Limb (tissue), 2 donors: ENCODE results near the gene PEA15.

Experiments used
- DNase-seq, 2 donors: peaks; one replicate each; pipeline ENCODE4 v3.0.0-alpha.2; 2016; ENCODE audit errors: extremely low spot score in 2 of 2

Gene PEA15

DNA sequence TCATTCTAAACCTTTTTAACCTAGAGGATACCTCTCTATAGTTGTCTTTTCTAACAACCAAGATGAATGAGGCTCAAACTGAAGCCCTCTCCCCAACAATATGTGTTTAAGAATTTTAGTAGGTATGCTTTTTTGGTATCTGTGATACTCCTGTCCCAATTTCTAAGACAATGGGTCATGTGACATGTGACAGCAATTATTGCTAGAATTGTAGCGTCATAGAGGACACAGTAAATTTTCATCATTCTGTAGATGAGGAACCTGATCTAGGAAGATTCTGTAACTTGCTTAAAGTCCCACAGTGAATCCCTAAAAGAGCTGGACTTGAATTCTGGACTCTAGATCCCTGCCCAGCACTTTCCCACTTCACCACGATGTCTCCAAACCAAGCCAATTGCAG is 26.5 kb upstream of the PEA15 start:
- DNase-seq: no peak

DNA sequence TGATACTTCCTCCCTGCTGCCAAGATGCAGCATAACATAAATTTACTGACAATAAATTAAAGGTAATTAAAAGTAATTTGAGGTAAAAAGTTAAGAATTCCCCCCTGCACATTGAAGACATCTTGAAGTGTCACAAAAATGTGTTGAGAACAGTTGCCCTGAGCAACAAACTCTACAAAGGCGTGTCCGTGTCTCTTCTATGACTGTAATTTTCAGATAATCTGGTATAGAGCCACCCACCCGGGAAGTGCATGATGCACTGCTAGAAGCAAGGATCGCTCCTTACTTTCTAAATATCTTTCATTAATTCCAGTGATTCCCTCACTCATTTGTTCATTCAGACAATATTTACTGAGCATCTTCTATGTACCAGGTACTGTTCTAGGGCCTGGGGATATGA is 25.8 kb upstream of the PEA15 start:
- DNase-seq: no peak

DNA sequence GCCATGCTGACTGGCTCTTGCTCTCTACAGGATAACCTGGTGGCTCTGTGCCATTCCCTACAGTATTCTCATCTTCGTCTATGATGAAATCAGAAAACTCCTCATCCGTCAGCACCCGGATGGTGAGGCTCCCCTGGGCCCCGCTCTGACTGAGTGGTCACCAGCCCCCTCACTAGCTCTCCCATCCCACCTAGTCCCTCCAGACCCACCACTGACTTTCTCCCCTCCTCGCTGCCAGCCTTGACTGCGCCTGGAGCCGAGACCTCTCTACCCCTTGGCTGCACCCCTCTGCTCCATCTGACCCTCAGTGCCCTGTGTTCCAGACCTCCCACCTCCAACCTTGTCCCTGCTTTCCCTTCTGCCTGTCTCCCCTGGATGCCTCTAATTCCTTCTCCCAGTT is 18.9 kb upstream of the PEA15 start:
- no peak for DNase-seq

DNA sequence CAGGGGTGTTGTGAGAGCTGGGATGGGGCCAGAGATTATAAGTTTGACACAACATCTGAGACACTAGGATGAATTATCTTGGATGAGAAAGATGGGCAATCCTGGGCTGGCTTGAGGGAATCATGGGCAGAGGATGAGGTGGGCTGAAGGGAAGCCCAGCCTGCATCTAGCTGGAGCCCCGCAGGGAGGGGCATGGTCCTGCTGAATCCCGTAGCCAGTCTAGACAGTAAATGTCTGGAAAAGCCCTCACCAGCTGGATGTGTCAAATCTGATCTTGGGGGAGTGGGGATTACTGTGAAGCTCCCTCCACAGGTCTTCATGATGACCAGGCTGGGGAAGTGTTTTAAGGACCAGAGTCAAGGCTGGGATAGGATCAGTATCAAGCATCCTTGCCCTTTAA is 18.5 kb upstream of the PEA15 start:
- DNase-seq: no peak

DNA sequence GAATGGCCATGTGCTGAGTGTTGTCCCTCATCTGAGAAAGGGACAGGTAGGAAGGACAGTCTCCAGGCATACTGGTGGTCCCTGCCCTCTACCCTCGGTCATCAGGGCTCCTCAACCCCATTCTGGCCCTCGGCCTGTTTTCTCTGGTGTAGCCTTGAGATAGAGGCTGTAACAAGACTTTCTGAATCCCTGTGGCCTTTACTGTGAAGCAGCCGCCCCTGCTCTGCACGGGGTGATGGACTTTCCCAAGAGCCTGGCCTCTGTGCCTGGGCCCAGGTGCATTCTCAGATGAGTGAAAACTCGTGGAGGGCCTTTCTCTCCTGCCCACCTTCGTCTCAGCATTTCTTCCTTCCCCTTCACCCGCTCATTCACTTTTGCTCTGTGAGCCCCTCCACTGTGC is 17.8 kb upstream of the PEA15 start:
- no peak for DNase-seq

DNA sequence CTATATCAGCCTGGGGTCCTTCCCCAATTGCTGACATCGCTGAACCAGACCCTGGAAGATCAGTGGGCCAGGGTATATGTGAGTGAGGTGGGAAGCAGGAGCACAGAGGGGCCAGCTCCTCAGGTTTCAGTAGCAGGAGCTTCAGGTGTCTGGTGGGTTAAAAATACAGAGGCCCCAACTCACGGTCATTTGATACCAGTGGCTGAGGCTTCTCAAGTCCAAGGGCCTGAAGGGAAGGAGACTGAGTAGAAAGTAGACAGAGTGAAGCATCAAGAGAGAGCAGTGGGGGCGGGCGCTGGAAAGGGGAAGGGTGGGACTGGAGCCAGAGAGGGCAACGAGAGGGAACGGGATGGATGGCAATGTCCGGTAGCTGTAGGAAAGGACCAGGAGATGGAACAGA is 16.8 kb upstream of the PEA15 start:
- DNase-seq: no peak

DNA sequence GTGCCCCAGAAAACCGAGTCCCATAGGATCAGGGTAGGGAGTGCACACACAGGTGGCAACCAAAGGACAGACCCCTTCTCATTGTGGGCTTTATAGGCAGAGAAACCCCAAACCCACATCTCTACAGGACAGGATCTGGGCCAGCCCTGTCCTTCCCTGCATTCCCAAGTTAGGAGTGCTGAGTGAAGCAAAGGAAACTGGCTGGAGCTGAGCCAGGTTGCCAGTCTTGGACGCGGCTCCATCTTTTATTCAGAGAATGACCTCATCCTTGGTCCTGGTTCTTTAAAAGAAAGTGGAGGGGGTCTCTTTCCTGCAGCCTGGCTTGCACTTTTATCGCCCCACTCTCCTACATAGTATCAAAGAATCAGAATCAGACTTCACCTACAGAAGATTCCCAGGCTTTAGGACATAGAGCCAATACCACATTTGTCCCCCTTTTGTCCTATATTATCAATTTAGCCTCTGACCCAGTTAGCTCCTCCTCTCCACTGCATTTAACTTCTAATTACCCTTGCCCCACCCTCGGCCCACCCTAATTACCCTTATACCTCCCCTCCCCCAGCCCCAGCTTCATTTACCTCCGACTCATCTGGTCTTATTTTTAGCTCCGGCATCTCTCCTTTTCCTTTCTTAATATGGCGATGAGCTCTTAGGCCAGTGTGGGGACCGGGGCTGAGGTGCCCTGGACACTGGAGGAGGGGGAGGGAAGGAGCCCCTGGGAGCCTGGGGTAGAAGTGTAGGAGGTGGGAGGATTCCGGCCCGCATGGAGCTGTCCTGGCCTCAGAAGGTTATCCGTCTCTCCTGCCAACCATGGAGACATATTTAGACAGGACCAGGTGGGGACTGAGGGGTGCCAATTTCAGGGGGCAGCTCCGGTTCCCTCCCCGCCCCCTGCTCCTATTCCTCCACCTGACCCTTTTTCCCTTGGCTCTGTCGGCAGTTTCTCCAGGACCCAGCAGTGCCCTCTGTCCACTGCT is 15.2 kb upstream of the PEA15 start, which contains the start of gene CASQ1:
Gene CASQ1 (plus strand): TSS at position 927 of the 977 bp plus-strand sequence. CDS start 177 bp downstream, outside the sequence.
- peak; percentile 51 to 70 for DNase-seq

DNA sequence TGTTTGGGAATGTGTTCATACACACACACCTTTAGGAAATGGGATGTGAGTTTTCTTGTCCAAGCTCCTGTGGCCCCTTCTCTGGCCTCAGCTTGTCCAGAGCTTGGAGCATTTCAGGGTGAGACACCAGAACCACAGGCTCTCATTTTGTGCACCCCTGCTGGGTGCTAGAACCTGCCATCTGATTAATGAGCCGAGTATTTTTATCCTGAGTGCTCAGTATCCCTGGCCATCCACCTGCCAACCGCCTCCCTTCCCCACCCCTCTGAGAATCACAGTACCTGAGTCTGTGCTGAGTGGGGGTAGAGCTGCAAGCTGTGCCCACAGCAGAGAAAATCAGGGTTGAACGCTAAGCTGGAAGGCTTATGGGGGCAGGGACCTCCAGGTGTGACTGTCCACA is 13.4 kb upstream of the PEA15 start:
- DNase-seq: no peak

DNA sequence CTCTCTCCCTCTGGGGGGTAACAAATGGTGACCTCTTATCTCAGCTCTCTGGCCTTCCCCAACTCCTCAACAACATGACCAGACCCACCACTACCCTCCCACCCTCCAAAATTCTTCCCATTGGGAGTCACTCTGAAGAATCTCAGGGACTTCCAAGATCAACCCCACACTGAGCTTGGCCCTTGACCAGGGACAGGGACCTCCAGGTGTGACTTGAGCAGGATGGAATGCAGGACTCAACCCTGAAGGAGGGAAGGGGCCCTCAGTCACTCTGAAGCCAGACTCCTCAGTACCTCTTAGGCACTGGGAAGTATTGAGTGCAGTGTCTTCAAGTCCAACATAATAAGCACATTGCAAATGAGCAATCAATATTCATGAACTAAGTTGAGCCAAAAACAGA is 12.9 kb upstream of the PEA15 start:
- no peak for DNase-seq

DNA sequence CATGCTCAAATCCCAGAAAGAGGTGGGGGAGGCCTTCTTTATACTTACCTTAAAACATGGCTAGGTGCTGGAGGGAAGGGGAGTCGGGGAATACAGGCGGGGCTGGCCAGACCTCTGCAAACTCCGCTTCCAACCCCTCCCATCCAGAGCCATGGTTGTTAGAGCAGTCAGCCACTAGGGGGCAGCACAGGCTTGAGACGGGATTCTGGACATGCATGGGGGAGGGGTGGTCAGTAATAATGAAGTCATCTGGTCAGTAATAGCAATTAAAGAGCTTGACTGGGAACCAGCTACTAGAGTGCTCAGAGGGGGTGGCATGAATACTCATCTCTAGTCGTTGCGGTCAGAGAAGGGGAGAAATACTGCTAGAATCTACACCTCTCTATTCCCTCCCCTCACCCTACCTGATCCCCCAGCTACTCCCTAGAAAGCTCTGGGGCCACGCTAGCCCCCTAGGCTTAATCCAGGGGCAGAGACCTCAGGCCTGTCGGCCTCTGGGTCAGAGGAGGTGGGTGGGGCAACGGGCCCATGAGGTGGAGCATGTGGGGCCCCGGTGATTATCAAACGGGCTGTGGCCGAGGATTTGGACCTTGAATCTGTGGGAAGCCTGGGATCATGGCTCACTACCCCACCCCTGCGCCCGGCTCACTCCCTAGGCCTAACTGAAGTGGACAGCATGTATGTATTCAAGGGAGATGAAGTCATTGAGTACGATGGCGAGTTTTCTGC is 11.9 kb upstream of the PEA15 start:
- peak; percentile 85 to 91 for DNase-seq

DNA sequence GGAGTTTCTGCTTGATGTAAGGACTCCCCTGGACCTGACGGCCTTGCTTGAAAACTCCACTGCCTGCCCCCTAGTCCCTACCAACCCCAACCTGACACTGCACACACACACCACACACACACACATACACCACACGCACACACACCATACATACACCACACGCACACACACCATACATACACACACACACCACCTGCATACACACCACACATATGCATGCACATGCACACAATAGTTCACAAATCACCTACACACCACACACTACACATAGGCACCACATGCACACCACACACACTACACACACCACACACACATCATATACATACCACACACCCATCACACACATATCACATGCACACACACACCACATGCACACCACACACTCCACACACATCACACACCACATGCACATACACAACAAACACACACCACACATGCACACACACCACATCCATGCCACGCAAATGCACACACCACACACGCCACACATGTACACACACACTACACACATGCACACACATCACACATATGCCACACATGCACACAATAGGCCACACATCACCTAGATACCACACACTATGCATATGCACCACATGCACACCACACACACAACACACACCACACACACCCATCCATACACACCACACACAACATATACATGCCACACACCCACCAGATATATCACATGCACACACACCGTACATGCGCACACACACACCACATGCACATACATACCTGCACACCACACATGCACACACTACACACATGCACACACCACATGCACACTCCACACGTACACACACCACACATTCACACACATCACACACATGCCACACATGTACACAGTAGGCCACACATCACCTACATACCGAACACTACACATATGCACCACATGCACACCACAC is 11.1 kb upstream of the PEA15 start:
- no peak for DNase-seq

DNA sequence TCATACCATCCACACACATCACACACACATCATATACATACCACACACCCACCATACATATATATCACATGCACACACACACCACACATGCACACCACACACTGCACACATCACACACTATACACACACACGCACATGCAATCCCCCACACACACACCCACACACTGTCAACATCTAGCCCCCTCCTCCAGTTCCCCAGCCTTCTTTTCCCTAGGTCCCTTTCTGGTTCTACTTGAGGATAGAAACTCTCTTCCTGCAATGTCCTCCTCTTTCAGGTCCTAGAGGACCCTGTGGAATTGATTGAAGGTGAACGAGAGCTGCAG is 10.5 kb upstream of the PEA15 start:
- no peak for DNase-seq

DNA sequence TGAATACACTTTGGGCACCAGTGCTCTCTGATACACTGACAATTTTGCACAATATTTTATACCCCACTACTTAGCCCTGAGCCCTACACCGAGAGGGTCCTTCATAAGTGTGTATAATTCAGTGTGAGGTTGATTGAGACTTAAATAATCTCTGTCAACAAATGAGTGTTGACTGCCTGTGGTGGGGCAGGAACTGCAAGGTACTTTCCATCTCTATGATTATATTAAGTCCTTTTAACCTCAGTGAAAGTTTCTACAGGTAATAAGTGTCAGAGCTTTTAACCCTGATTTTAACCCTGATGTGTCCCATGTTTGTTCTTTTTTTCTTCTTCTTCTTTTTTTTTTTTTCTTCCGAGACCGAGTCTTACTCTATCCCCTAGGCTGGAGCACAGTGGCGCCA is 9.0 kb upstream of the PEA15 start:
- DNase-seq: no peak

DNA sequence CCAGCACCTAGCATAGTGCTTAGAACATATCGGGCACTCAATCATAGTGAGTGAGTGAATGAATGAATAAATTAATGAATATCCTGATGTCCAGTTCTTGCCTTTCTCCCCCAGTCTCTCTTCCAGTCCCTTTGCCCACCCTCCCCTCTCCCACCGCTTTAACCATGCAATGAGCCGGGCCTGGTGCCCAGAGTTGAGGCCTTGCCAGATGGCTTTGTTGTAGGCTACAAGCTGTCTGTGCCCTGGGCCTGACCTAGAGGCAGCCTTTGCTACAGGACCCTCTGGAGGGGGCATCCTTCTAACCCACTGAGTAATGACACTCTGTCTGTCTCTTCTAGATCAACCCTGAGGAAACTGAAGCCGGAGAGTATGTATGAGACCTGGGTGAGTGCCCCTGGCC is 8.0 kb upstream of the PEA15 start:
- no peak for DNase-seq

DNA sequence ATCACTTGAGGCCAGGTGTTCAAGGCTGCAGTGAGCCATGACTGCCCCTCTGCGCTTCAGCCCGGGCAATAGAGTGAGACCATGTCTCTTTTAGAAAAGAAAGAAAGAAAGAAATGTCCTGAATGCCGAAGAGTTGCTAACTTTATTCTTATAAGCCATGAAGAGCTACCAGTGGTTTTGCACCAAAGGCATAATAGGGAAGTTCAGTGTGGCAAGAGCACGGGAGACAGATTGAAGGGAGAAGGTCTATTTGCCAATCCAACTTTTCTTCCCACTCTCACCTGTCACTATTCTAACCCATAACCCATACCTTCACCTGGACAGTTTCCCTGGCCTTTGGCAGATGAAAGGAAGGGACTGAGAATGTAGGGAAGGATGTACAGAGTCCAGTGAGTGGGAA is 4.4 kb upstream of the PEA15 start:
- no peak for DNase-seq

DNA sequence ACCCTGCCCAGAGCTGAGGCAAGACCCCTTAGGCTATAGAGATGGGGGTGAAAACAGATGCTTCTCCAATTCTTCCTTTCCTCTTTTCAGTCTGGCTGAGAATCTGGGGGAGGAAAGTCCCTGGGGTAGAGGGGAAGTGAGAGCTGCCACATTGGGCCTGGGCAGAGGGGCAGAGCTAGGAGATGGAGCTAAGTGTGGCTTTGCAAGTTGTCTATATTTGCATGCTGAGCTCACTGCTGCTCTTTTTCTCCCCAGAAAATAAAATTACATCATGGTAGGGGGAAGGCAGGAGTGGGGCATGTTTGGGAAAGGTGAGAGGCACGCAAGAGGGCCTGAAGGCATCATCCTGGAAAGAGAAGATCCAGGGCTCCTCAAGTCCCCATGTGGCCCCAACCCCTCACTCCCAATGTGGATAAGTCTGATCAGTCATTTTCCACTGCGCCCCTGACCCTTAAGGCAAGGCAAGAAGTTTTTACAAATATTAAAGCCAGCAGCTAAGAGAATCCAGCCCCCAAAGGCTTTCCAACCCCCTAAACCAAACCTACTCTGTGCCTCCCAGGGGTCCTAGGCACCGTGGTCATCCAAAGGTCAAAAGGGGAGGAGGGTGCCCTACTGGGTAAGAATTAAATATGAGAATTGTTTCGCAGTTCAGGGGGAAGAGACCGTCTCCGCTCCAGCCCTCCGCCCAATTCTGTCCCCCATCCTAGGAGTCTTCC is 500 bp upstream of the PEA15 start:
- DNase-seq: no peak

DNA sequence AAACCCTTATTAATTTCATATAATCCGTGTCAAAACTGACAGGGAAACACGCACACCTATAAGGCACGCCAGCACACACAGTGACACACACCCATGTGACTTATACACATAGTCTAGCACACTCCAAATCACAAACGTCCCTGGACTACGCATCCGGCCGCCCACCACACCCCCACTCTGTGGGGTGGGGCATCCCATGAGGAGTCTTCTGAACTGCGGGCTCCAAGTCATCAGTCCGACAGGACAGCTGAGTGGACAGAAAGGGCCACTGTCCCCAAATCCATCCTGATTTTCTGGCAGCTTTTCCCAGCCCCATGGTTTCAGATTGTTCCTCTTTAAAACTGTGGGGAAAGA is 829 bp downstream of the PEA15 start:
- no peak for DNase-seq

DNA sequence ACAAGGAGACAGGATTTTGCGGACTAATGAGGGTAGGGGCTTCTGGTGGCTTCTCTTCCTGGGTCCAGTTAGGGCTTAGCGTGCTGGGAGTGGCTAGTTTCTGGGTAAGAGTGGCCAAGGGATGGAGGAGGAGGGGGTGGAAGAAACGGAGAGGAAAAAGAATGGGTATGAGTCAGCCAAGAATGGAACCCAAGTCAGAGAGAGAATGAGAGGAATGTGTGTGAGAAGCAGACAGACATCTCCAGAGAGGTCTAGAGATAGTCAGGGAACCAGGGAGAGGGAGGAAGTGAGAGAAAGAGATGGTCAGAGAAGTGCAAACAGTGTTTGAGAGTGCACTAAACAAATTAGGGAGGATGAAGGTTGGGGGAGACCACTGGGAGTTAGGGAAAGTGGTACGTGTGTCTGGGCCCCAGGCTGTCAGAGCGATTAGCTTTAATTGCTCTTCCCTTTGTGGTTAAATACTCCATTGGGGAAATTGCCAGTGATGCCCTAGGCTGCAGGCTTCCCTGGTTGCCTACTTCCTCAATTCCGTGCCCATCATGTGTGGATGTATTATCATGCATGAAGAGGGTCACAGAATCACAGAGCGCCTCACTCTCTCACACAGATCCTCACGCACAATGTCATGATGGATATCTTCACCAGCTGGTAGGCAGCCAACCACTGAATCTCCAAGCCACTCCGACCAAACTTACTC is 1.4 kb downstream of the PEA15 start:
- DNase-seq: no peak

DNA sequence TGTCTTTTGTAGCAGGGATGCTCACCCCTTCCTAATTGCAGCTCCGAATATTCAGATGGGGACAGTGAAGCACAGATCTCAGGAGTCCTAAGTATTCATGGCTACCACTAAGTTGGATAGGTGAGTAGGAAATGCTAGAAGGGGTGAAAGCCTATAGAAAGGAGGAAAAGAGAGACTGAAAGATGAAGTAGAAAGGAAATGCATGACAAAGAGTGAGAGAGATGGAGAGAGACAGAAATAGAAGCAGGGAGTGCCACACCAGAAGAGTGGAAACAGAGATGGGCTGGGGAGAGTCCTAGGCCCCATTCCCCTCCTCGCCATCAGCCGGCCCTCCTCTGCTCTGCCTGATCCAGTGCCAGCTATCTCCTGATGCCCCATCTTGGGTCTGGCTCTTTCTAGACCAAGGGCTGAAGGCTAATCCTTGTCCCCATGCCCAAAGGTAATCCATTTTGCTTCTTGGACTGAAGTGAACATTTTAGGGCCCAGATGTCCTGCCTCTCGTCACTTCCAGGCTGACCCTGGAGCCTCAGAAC is 2.0 kb downstream of the PEA15 start:
- DNase-seq: no peak
